COLO668 (cell line): ENCODE measurements around the gene MYOG.

ENCODE experiments used
- DNase-seq: peaks from one replicate; lab custom pipeline; 2025; ENCODE audit not compliant: unreplicated experiment; lab: John Stamatoyannopoulos, UW

Gene MYOG

GRCh38 chr1:203034422-203035110 is 51.2 kb downstream of the MYOG start:
- DNase-seq, result no peak

- no peak for DNase-seq
Measured at GRCh38 chr1:203033917-203034316, 51.9 kb downstream of the MYOG start.

DNA sequence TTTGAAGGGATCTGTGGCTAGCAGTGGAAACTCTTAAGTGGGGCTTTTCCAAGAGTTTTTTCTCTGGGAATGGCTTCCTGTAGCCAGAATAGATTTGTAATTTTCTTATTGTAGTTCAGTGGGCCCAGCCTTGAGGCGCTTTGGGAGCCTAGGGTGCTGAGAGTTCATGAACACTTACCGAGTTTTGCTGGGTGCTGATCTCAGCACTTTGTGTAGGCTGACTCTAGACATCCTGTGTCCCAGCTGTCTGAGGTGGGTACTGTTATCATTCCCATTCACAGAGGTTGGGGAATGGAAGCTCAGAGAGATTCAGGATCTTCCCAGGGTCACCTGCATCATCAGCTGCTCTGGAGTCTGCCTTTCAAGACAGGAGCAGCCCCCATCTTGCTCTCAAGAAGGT is 52.5 kb downstream of the MYOG start:
- no peak for DNase-seq
